GM18867 (cell line): ENCODE data around the gene TMEM233.

Experiments used
- ATAC-seq: cut with Tn5 transposase; IDR thresholded peaks from one replicate; pipeline ENCODE4 v1.9.1; 2021; ENCODE audit warnings: mild to moderate bottlenecking, moderate library complexity; ENCODE audit not compliant: unreplicated experiment

Gene TMEM233

DNA sequence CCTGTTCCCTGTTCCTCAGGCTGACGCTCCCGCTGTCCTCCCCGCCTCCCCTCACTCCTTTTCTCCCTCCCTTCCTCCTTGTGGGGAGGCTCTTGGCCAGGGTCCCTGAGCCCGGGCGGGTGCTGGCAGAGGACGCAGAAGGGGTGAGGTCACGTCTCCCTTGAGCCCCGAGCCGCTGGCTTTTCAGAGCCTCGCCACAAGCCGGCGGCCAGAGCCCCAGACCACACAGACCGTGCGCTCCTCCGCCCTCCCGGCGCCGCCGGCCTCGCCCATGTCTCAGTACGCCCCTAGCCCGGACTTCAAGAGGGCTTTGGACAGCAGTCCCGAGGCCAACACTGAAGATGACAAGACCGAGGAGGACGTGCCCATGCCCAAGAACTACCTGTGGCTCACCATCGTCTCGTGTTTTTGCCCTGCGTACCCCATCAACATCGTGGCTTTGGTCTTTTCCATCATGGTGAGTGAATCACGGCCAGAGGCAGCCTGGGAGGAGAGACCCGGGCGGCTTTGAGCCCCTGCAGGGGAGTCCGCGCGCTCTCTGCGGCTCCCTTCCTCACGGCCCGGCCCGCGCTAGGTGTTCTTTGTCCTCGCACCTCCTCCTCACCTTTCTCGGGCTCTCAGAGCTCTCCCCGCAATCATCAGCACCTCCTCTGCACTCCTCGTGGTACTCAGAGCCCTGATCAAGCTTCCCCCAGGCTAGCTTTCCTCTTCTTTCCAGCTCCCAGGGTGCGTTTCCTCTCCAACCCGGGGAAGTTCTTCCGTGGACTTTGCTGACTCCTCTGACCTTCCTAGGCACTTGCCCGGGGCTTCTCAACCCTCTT lies at the start of gene TMEM233:
Gene TMEM233, plus strand, starts transcription at position 197 of the 821 bp plus-strand sequence. Its CDS starts 75 bp downstream, at position 272.
- ATAC-seq = no peak

- peak; percentile 49 for ATAC-seq
Measured at GRCh38 chr12:119544765-119545625, 48.6 kb upstream of the TMEM233 start.

- ATAC-seq = no peak
Measured at GRCh38 chr12:119546340-119546739, 47.2 kb upstream of the TMEM233 start.

DNA sequence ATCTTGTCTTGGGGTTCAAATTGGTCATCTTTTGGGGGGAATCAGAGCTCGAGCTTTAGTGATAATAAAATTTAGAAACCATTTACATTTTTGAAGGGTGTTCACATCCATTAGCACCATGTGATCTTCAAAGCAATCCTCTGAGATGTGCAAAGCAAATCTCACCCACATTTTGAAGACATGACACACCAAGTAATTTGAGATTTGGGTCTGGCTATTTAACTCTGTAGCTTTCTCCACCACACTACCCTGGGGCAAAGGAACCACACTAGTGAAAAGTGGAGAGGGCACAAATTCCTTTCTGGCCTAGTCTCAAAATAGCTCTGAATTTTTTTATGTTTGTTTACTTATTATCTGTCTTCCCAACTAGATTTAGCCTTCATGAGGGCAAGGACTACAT lies 46.6 kb upstream of the TMEM233 start:
- no peak for ATAC-seq

DNA sequence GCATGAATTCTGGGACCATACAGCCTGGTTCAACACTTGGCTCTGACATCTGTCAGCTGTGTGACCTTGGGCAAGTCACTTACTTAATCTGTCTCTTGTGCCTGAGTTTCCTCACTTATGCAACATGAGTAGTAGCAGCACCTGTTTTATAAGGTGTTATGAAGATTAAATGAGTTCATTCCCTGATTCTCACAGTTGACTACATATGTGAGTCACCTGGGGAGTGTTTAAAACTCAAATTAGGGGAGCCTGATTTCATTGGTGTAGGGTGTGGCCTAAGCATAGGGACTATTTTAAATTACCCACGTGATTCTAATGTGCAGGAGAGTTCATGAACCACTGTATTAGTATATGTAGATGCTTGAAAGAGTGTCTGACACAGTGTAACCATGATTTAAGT lies 36.7 kb upstream of the TMEM233 start:
- ATAC-seq = no peak

DNA sequence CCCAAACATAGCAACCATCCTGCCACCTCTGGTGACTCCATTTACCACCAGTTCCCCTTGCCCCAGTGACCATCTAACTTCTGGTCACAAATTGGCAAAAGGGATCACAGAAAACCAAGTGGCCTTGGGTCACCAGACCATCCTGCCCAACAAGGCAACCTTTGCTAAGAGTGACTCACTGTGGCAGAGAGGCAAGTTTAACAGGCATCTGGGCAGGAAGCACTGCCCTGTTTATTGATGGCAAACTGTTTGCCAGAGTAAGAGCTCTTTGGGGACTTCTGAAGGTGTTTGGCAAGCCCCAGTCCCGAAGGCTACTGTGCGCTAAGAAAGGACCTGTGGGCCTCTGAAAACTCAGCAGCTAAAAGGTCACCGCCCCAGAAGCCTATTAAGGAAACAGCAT lies 28.2 kb upstream of the TMEM233 start:
- no peak for ATAC-seq

- ATAC-seq = no peak
Measured at GRCh38 chr12:119570771-119571170, 22.8 kb upstream of the TMEM233 start.

- no peak for ATAC-seq
Measured at GRCh38 chr12:119573086-119573485, 20.5 kb upstream of the TMEM233 start.

DNA sequence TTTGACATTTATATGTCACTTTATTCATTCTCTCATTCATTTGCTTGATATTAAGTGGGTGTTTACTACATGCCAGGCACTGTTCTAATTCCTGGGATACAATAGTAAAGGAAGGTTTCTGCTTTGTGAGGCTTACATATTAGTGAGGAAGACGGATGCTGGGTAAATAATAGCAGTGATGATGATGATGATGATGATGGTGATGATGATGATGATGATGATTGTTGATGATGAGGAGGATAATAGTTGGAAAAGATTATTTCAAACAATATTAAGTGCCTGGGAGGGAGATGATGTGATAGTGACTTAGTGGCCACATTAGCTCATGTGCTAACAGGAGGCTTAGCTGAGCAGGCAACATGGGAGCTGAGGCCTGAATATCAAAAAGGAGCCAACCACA lies 19.3 kb upstream of the TMEM233 start:
- no peak for ATAC-seq

GRCh38 chr12:119576118-119576810 lies 17.3 kb upstream of the TMEM233 start:
- ATAC-seq = no peak

- no peak for ATAC-seq
Measured at GRCh38 chr12:119576915-119577314, 16.7 kb upstream of the TMEM233 start.

GRCh38 chr12:119578112-119578511 lies 15.5 kb upstream of the TMEM233 start:
- ATAC-seq = no peak

- no peak for ATAC-seq
Measured at GRCh38 chr12:119589097-119589496, 4.5 kb upstream of the TMEM233 start.

GRCh38 chr12:119589634-119590033 lies 3.9 kb upstream of the TMEM233 start:
- no peak for ATAC-seq

- ATAC-seq = no peak
Measured at GRCh38 chr12:119592232-119592631, 1.3 kb upstream of the TMEM233 start.

DNA sequence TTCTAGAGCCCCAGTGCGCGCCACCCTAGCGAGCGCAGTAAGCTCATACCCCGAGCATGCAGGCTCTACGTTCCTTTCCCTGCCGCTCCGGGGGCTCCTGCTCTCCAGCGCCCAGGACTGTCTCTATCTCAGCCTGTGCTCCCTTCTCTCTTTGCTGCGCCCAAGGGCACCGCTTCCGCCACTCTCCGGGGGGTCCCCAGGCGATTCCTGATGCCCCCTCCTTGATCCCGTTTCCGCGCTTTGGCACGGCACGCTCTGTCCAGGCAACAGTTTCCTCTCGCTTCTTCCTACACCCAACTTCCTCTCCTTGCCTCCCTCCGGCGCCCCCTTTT lies 791 bp downstream of the TMEM233 start:
- no peak for ATAC-seq

DNA sequence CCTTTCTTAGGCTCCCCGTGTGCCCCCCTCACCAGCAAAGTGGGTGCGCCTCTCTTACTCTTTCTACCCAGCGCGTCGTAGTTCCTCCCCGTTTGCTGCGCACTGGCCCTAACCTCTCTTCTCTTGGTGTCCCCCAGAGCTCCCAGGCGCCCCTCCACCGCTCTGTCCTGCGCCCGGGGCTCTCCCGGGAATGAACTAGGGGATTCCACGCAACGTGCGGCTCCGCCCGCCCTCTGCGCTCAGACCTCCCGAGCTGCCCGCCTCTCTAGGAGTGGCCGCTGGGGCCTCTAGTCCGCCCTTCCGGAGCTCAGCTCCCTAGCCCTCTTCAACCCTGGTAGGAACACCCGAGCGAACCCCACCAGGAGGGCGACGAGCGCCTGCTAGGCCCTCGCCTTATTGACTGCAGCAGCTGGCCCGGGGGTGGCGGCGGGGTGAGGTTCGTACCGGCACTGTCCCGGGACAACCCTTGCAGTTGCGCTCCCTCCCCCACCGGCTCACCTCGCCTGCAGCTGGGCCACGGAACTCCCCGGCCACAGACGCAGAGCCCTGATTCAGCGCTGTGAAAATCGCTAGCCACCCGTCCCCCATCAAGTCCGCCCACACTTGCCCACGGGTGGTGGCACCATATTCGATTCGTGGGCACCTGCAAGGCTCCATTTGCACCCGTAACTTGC lies 1.3 kb downstream of the TMEM233 start:
- ATAC-seq = no peak

- ATAC-seq = no peak
Measured at GRCh38 chr12:119598159-119598558, 4.6 kb downstream of the TMEM233 start.

DNA sequence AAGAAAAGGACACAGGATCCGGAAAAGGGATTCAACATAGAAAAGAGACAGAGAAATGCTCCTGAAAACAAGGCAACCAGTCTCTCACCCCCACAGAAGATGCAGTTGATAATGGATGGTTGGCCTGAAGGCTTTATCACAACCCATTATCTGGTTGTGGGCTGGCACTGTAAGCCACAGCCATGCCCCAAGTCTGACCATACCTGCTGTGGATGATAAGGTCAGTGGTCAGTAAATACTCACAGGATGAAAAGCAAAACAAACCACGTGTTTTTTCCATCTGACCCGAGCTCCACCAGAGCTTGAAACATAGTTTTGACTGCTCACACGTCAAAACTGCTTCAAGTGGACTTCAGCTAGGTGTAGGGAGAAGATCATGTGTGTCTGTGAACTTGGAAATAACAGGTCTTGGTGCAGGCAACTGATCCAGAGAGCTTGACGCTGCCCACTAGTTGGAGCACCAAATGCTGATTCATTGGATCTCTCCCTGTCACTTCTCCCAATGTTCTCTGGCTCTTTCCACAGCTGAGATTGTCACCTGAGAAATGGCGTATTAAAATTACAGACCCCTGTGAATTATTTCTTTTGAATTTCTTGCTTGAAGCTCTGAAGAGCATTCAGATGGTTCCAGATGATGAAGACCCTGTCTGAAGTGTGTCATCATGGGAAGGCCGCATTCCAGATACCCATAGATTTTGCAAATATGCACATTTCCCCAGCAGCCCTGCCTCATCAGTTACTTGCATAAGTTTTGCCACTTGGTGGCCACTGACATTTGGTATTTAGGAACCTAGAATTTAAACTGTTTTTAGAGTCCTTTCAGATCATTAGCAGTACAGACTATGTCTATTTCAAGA lies 8.5 kb downstream of the TMEM233 start:
- no peak for ATAC-seq

- no peak for ATAC-seq
Measured at GRCh38 chr12:119602734-119603094, 9.1 kb downstream of the TMEM233 start.
